HG03066 (cell line): ENCODE data around the gene MCF2L.
"Not testable (repeated sequence)": the region's sequence is repeated elsewhere in the genome, so short reads cannot be mapped to it uniquely, and the experiment has no call there.

Experiments
- ATAC-seq: cut with Tn5 transposase; IDR thresholded peaks from one replicate; pipeline ENCODE4 v1.9.1; 2021; ENCODE audit warnings: low read depth; ENCODE audit not compliant: unreplicated experiment

Gene MCF2L

DNA sequence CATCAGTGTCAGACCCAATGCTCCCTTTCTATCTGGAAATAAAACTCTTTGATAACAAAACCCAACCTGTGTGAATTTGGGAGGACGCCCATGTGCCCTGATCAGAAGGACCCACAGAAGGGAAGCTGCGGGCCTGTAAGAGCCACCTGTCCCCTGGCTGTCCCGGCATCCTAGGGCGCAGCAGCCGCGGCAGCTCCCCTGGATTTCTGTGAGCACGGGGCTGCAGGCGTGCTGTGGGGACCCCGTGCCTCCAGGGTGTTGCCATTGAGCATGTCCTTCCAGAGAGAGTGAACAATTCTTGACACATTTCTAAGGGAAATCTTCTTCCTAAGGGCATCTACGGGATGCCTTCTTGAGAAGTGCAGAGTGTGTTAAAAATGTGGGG is 60.0 kb downstream of the MCF2L start:
- no peak for ATAC-seq

DNA sequence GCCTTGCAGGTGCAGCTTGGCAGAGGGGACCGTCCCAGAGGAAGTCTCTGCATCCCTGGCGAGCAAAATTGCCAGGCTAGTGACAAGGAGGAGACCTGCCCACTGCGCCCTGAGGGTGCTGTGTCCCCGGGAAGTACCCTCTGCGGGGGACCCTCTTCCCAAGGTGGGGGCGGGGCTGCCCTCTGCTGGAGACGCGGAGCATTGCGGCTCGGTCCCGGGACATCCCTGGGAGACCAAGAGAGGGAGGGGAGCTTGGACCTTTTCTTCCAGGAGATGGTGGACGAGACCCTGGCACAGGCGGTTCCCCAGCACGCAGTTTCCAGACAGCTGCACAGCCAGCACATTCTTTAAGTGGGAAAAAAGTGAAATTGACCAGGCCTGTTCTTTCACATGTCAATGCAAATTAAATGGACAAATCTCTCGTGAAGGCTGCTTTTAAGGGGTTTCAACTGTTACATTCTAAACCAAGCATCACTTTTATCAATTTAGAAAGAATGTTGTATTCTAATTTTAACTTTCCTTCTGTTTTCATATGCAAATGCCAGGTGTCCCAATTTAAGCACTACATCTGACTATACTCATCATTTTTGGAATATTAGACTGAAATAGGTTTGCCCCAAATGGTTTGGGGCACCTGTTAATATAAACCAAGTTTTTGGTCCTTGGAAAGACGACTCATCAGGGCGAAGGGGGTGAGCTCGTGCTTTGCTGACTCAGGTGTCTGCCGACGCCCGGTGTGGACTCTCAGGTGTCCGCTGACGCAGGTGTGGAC is 60.7 kb downstream of the MCF2L start:
- no peak for ATAC-seq

DNA sequence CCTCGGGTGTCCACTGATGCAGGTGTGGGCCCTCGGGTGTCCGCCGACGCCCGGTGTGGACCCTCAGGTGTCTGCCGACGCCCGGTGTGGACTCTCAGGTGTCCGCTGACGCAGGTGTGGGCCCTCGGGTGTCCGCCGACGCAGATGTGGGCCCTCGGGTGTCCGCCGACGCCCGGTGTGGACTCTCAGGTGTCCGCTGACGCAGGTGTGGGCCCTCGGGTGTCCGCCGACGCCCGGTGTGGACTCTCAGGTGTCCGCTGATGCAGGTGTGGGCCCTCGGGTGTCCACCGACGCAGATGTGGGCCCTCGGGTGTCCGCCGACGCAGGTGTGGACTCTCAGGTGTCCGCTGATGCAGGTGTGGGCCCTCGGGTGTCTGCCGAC is 61.2 kb downstream of the MCF2L start:
- not testable (repeated sequence) for ATAC-seq

DNA sequence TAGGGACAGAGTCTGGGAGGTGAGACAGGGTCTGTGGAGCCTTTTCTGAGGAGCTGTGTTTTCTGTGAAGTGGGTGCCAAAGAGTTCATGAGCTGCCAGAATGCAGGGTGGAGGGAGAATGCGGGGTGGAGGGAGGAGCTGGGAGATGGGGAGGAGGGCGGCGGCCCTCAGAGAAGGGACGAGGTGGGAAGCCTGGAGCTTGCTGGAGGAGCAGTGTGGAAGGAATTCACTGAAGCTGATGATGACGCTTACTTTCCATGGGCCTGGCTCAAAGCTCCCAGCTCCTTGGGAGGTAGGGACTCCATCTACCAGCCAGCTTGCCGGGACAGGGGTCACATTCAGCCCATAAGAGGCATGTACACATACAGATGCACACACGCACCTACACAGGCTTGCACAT is 62.5 kb downstream of the MCF2L start:
- no peak for ATAC-seq

DNA sequence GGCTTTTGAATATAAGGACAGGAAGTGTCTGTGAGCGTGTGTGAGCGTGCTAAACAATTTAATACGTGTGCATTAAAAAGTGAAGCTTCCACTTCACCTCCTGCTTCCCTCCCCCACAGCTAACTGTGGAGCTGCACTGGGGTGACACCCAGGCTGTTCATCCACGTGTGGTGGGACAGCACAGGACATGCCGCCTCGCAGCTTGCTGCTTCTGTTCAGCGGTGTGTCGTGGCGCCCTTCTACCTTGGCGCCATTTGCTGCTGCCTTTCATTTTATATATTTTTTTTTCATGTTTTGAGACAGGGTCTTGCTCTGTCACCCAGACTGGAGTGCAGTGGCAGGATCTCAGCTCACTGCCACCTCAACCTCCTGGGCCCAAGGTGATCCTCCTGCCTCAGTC is 63.3 kb downstream of the MCF2L start:
- no peak for ATAC-seq

DNA sequence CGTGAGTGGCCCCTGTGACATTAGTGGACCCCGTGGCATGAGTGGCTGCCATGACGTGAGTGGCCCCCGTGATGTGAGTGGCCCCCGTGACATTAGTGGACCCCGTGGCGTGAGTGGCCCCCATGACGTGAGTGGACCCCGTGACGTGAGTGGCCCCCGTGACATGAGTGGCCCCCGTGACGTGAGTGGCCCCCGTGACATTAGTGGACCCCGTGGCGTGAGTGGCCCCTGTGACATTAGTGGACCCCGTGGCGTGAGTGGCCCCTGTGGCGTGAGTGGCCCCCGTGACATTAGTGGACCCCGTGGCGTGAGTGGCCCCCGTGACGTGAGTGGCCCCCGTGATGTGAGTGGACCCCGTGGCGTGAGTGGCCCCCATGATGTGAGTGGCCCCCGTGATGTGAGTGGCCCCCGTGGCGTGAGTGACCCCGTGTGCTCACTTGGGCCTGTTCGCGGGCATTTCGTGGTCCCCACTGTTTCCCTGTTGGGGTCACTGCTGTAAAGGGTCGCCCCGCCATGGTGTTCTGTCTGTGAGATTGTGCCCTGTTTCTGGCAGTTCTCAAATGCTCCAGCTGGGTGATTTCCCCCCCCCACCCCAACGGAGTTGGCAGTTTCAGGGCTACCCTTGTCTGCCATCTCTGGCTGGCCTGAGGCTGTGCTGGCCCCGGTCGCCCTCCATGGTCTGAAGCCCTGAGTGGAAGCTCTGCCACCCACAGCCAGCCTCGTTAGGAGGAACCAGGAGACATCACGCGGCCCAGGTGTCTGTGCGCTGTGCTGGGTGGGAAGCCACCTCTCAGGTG is 64.2 kb downstream of the MCF2L start:
- no peak for ATAC-seq

DNA sequence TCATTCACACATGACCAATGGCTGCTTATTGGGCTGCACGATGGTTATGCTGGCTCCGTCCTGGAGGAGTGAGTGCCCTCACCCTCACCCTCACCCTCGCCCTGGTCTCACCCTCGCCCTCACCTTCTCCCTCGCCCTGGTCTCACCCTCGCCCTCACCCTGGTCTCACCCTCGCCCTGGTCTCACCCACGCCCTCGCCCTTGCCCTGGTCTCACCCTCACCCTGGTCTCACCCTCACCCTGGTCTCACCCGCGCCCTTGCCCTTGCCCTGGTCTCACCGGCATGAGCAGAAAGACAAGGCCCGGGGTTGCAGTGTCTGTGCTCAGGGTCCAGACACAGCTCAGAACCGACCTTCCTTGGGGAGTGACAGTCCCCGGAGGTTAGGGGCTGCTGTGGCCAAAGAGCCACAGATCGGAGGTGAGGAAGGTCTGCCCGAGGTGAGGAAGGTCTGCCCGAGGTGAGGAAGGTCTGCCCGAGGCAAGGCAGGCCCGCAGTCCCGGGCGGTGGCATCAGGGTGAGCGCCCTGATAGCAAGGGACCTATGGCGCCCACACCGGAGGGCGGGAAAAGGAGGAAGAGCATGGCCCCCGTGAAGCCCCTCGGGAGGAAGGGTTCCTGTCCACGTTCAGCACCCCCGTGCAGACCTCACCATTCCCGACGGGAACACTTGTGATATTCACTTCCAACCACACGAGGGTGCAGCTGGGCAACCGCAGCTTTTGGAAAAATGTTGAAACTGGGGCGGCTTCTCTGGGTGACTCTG is 65.6 kb downstream of the MCF2L start:
- ATAC-seq: no peak

DNA sequence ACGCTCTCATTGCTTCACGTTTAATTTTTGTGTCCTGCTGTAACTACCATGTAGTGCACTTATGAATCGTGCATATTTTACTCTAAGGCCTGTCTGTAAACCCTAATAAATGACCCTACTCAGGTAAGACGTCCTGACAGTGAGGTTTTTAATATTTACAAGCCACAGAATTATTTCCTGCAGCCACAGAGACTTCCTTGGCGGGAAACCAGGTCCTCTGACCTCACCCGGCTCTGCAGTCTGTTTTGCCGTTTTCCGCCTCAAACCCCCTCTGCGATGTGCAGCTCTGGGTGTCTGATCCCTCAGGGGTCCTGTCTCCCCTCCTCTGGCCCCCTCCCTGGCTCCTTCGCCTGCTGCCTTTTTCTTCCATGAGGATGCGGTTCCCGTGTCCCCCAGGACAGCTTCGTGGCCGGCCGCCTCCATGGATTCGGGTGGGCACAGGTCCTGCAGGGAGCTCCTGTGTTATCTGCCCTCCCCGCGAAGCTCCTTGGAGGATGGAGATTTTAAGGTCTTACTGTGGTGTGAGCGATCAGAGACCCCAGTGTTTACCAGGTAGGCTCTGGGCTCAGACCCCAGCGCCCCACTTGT is 66.3 kb downstream of the MCF2L start:
- ATAC-seq: no peak

DNA sequence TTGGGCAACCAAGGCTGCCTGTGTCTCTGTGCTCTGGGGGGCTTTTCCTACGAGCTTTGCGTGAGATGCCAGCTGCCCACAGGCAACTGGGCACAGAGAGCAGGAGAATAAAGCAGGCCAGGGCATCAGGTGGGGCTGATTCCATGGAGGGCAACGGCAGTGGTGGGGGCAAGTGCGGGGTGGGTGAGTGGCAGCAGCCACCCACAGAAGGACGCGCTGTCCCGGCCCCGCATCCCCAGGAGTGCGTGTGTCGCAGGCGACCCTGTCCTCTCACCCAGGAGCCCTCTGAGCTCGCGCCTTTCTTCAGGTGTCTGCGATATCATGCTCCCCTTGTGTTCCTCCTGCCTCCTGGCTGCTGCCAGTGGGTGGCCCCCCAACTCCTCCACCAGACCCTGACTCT is 67.4 kb downstream of the MCF2L start:
- no peak for ATAC-seq

DNA sequence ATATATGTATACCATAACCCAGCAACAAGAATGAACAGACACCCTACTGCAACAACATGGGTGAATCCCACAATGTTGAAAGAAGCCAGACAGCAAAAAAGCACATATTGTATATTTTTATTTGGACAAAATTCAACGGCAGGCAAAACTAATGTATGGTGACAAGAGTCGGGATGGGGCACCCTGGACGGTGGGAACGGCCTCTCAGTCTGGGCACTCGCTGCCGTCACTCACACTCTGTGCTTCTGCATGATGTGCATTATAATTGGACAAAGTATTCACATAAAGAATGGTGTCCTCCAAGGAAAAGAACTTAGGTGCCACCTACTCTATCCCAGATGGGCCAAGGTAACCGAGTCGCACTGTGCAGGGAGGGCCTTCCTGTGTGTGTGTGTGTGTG is 71.0 kb downstream of the MCF2L start:
- no peak for ATAC-seq

DNA sequence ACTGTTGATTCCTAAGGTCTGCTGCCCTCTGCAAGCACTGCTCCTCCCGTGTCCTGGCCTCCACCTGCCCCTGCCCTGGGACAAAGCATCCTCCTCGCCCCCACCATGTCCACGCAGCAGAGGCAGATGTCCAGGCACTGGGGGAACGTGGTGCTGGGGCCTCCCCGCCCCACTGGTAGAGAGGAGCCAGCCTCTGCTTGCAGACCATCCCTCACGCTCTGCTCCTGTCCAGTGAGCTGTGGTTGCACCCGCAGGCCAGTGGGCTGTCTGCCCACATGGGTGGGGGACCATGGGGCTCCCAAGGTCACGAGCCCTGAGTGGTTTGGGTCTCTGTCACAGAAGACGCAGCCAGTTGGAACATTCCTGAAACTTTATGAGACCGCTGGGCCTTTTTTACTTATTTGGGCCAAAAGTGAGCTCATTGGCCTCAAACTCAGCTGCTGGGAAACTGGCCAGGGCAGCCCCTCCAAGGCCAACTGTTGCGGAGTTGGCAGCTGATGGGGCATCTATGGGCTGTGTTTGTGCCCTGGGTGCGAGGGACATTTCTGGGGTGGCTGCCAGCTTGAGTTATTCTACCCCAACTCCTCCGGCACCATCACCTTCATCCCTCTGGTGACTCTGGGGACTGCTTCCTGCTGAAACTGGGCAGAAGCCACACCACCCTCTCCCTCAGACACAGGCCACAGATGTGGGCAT is 71.7 kb downstream of the MCF2L start:
- no peak for ATAC-seq

DNA sequence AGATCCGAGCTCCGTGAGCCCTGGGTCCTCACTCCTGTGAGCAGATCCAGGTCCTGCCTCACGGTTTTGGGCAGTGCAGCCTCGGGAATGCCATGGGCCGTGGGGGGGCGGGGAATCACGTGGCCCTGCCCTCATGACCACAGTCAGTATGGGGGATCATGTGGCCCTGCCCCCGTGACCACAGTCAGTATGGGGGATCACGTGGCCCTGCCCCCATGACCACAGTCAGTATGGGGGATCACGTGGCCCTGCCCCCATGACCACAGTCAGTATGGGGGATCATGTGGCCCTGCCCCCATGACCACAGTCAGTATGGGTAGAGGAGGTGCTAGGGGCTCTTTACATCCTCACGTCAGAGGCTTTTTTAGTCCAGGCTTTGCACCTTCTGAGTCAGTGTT is 72.3 kb downstream of the MCF2L start:
- ATAC-seq: no peak

DNA sequence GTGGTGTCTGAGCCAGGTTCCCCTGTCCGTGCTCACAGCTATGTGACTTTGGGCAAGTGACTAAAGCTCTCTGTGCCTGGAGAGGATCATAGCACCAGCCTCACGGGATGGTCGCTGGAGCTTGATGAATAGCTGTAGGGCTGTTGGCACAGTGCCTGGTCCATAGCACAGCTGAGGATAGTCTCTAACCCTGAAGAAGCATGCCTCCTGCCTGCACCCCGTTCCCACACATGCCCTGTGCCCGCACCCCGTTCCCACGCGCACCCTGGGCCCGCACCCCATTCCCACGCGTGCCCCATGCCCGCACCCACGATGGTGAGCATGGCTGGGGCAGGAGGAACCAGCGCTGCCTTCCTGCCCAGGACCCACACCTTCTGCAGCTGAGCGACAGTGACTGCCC is 72.9 kb downstream of the MCF2L start:
- no peak for ATAC-seq

DNA sequence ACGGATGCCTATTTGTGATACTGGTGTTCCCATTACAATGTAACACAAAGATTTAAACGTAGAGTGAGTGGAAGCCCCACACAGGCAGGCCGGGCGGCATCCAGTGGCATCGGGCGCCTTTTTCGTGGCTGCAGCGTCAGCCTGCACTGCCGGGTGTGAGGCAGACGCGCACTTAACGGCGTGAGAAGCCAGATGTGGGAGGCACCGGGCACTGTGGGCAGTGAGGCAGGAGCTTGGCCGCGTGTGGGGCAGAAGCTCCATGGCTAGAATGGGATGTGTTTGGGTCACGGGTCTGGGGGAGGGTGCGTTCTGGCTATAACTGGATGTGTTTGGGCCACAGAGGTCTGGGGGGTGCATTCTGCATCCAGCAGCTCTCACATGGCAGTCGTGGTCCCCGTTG is 73.4 kb downstream of the MCF2L start:
- no peak for ATAC-seq

DNA sequence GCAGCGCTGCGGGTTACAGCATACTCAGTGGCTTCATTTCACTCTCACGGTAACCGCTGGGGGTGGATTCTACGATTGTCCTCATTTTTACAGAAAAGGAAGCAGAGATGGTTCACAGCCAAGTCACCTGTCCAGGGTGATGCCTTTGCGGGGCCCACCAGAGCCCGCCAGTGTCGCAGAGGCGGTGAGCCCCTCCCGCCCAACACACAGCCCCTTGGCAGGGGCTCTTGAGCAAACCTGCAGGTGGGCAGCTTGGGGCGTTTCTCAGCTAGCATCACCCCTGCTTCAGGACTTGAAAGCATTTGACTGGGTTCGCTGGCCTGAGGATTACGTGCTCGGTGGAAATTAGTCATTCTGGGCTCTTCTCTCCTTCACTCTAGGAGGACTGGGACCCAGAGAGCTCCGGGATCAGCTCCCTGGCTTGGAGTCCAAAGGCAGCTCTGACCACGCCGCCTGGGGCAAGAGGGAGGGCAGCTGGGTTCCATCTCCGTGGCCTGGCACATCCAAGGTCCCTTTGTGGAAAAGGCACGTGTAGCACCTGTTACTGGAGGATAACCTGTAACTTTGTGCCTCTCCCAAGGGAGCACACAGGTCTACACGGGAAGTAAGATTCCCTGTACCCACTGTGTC is 74.1 kb downstream of the MCF2L start:
- ATAC-seq: no peak

DNA sequence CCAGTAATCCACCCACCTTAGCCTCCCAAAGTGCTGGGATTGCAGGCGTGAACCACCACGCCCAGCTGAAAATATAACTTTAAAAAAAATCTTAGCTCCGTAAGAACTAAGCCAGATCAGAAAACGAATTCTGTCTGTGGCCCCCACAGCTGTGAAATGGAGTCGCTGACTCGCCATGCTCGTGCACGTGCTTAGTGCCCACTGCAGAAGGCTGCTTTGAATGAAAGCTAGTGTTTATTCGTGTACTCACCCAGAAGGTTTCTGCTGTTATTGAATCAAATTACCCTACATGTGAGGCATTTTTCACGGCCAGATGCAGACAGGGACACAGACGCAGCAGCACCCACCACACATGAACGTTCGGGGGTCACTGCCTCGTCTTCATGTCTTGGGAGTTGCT is 74.9 kb downstream of the MCF2L start:
- ATAC-seq: no peak

DNA sequence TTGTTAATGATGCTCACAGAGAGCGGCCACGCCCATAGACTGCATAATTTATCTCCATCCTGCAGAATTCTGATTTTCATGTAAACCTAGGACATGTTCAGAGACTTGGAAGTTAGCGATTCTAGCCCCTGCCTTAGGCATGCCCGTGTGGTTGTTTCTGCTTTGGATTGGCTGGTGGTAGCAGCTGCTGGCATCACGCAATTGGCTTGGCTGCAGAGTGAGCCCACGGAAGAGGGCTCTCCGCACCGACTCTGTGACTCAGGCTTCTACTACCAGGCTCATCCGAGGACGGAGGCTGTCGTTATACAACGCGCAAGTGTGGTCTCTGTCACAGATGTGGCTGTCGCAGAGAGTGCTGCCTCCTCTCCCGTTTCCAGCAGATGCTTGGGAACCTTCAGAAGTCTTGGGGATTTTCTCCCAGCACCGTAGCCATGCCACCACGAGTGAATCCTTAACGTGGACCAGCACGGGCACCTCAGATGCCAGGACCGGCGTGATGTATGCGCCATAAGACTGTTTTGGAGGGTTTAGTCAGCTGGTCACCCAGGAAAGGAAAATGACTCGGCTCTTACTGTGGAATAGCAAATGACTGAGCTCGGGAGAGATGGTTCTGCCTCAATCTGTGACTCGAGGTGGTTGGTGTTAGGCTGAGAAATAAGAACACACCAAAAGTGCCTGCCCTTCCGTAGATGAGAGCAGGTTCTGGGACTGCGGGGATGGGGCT is 75.5 kb downstream of the MCF2L start:
- ATAC-seq: no peak

DNA sequence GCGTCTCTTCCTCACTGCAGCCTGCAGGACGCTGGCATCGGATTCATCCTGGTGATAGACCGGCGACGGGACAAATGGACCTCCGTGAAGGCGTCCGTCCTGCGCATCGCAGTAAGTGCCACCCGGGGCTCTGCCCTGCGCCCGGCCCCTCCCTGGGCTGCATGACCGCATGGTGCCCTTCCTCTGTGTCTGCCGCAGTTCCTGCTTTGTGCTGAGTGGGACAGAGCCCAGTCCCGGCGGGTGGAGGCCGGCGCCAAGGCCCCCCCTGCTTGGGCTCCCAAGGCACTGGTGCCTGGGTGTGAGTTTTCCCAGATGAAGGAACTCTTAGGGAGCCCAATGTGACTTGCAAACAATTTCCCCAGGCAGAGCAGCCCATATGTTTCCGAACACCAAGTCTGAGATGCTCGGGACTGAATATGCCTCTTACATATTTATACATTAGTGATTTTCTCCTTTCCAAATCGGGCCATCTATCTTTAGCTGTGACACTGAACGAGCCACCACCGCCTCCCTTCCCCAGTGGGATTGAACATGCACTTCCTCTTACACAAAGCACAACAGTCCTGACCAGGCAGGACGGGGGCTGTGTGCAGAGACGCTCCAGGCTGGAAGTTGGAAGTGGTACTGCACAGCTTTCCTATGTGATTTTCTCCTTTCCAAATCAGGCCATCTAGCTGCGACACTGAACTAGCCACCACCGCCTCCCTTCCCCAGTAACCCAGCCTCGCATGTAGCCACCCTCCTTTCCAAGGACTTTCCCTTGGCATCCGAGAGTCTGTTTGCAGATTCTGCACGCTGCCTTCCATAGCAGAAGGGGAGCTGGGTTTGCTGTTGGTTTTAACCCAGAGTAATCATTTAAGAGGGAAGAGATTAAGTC is 76.5 kb downstream of the MCF2L start:
- no peak for ATAC-seq
